ENCODE data around the gene TSPAN18.

- TF ChIP-seq CTCF (IDR thresholded peaks at IDR 0.05; ENCODE audit: insufficient read depth, low read depth, low read length) (no peak), EZH2 (IDR thresholded peaks at IDR 0.05; ENCODE audit: insufficient read depth, low read length) (no peak)
Observed at GRCh38 chr11:44775985-44776446, 49.3 kb downstream of the TSPAN18 start.
